GM23338 (cell line): ENCODE data around the gene CHD9NB.

Experiments
- CREB1 ChIP-seq: fragments of 250-450 bp; sonication (Bioruptor Pico); IDR thresholded peaks from 2 replicates; pipeline ENCODE4 v1.5.0; 2020; ENCODE audit warnings: low read depth, mild to moderate bottlenecking, moderate library complexity
- CTCF ChIP-seq, 2 experiments: fragments of 200-600 bp in 1 of 2; sonication (generic) in 1 of 2; conservative IDR thresholded peaks; 2 replicates each; pipeline versions ENCODE4 v1.5.1 to v1.6.1; 2016 to 2017; ENCODE audit warnings: antibody characterized with exemption in 2 of 2, low read depth in 2 of 2, mild to moderate bottlenecking in 2 of 2, moderate library complexity in 1 of 2
- EZH2 ChIP-seq: fragments of 200-600 bp; sonication (generic); IDR thresholded peaks from one replicate; pipeline ENCODE4 v1.8.0; 2017; ENCODE audit warnings: antibody characterized with exemption, mild to moderate bottlenecking, low read depth; ENCODE audit not compliant: unreplicated experiment
- EZH2phosphoT487 ChIP-seq: fragments of 200-600 bp; sonication (generic); IDR thresholded peaks from one replicate; pipeline ENCODE4 v1.8.1; 2018; ENCODE audit warnings: antibody characterized with exemption; ENCODE audit not compliant: unreplicated experiment
- JUNB ChIP-seq: IDR thresholded peaks from one replicate; pipeline ENCODE4 v1.6.1; 2016; ENCODE audit warnings: antibody characterized with exemption; ENCODE audit not compliant: unreplicated experiment
- POLR2AphosphoS5 ChIP-seq: IDR thresholded peaks from 2 replicates; pipeline ENCODE4 v1.6.1; 2016; ENCODE audit warnings: antibody characterized with exemption, low read depth
- REST ChIP-seq: IDR thresholded peaks from one replicate; pipeline ENCODE4 v1.6.1; 2018; ENCODE audit warnings: antibody characterized with exemption; ENCODE audit not compliant: unreplicated experiment
- STAT1 ChIP-seq: IDR thresholded peaks from one replicate; pipeline ENCODE4 v1.6.1; 2016; ENCODE audit warnings: antibody characterized with exemption; ENCODE audit not compliant: unreplicated experiment
- ZNF114 ChIP-seq: fragments of 250-450 bp; sonication (Bioruptor Pico); IDR thresholded peaks from 2 replicates; pipeline ENCODE4 v1.5.0; 2020; ENCODE audit warnings: mild to moderate bottlenecking, moderate library complexity
- ZNF331 ChIP-seq: fragments of 250-450 bp; sonication (Bioruptor Pico); IDR thresholded peaks from 2 replicates; pipeline ENCODE4 v1.5.0; 2020; ENCODE audit warnings: low read depth, mild to moderate bottlenecking, moderate library complexity
- TF ChIP-seq, protein P1 (sequence below): IDR thresholded peaks from 2 replicates; pipeline ENCODE4 v1.6.1; 2016; ENCODE audit warnings: antibody characterized with exemption
- TF ChIP-seq, protein P2 (sequence below): fragments of 250-450 bp; sonication (Bioruptor Pico); IDR thresholded peaks from 2 replicates; pipeline ENCODE4 v1.5.0; 2020; ENCODE audit warnings: mild to moderate bottlenecking, moderate library complexity

GRCh38 chr16:53053967-53054669 is 1.4 kb upstream of the CHD9NB start:
- TF ChIP-seq CTCF (conservative IDR thresholded peaks at IDR 0.05; ENCODE audit: low read depth in 2 of 2) (no peak), JUNB (no peak), EZH2phosphoT487 (no peak), POLR2AphosphoS5 (no peak), EZH2 (no peak), REST (no peak), CREB1 (CRISPR knock-in tag) (no peak), STAT1 (no peak), ZNF331 (CRISPR knock-in tag) (no peak), ZNF114 (CRISPR knock-in tag) (no peak)
- TF ChIP-seq, protein P1, sequence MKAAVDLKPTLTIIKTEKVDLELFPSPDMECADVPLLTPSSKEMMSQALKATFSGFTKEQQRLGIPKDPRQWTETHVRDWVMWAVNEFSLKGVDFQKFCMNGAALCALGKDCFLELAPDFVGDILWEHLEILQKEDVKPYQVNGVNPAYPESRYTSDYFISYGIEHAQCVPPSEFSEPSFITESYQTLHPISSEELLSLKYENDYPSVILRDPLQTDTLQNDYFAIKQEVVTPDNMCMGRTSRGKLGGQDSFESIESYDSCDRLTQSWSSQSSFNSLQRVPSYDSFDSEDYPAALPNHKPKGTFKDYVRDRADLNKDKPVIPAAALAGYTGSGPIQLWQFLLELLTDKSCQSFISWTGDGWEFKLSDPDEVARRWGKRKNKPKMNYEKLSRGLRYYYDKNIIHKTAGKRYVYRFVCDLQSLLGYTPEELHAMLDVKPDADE: no peak
- TF ChIP-seq, protein P2, sequence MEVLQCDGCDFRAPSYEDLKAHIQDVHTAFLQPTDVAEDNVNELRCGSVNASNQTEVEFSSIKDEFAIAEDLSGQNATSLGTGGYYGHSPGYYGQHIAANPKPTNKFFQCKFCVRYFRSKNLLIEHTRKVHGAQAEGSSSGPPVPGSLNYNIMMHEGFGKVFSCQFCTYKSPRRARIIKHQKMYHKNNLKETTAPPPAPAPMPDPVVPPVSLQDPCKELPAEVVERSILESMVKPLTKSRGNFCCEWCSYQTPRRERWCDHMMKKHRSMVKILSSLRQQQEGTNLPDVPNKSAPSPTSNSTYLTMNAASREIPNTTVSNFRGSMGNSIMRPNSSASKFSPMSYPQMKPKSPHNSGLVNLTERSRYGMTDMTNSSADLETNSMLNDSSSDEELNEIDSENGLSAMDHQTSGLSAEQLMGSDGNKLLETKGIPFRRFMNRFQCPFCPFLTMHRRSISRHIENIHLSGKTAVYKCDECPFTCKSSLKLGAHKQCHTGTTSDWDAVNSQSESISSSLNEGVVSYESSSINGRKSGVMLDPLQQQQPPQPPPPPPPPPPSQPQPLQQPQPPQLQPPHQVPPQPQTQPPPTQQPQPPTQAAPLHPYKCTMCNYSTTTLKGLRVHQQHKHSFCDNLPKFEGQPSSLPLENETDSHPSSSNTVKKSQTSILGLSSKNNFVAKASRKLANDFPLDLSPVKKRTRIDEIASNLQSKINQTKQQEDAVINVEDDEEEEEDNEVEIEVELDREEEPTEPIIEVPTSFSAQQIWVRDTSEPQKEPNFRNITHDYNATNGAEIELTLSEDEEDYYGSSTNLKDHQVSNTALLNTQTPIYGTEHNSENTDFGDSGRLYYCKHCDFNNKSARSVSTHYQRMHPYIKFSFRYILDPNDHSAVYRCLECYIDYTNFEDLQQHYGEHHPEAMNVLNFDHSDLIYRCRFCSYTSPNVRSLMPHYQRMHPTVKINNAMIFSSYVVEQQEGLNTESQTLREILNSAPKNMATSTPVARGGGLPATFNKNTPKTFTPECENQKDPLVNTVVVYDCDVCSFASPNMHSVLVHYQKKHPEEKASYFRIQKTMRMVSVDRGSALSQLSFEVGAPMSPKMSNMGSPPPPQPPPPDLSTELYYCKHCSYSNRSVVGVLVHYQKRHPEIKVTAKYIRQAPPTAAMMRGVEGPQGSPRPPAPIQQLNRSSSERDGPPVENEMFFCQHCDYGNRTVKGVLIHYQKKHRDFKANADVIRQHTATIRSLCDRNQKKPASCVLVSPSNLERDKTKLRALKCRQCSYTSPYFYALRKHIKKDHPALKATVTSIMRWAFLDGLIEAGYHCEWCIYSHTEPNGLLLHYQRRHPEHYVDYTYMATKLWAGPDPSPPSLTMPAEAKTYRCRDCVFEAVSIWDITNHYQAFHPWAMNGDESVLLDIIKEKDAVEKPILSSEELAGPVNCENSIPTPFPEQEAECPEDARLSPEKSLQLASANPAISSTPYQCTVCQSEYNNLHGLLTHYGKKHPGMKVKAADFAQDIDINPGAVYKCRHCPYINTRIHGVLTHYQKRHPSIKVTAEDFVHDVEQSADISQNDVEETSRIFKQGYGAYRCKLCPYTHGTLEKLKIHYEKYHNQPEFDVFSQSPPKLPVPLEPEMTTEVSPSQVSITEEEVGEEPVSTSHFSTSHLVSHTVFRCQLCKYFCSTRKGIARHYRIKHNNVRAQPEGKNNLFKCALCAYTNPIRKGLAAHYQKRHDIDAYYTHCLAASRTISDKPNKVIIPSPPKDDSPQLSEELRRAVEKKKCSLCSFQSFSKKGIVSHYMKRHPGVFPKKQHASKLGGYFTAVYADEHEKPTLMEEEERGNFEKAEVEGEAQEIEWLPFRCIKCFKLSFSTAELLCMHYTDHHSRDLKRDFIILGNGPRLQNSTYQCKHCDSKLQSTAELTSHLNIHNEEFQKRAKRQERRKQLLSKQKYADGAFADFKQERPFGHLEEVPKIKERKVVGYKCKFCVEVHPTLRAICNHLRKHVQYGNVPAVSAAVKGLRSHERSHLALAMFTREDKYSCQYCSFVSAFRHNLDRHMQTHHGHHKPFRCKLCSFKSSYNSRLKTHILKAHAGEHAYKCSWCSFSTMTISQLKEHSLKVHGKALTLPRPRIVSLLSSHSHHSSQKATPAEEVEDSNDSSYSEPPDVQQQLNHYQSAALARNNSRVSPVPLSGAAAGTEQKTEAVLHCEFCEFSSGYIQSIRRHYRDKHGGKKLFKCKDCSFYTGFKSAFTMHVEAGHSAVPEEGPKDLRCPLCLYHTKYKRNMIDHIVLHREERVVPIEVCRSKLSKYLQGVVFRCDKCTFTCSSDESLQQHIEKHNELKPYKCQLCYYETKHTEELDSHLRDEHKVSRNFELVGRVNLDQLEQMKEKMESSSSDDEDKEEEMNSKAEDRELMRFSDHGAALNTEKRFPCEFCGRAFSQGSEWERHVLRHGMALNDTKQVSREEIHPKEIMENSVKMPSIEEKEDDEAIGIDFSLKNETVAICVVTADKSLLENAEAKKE (CRISPR knock-in tag): no peak
